Activated T-helper 2 cell treated with anti-CD3 and anti-CD28 coated beads, Interferon-gamma antibody, Interleukin-2, Interleukin-4, amounts not matched to agents 10 μg/mL and 5 μg/mL and 100 μg/mL, durations not matched to agents 14 hours and 24 hours and 36 hours (primary cell): ENCODE measurements around the gene PEX6. TPM values are rescaled to one million over a fixed set of nuclear protein-coding genes. Genes with fewer than 3 reads are reported as not detected.

ENCODE experiments used
- DNase-seq: peaks from one replicate; pipeline ENCODE4 v3.0.0; 2021; ENCODE audit warnings: low spot score
- H3K27ac Mint-ChIP-seq: one replicate; pipeline ENCODE4 v1.8.0; 2021; ENCODE audit warnings: mixed read lengths
- H3K27me3 Mint-ChIP-seq: one replicate; pipeline ENCODE4 v1.8.0; 2021; ENCODE audit warnings: low read depth, mixed read lengths
- H3K36me3 Mint-ChIP-seq: one replicate; pipeline ENCODE4 v1.8.0; 2021; ENCODE audit warnings: low read depth, mixed read lengths
- H3K4me1 Mint-ChIP-seq: one replicate; pipeline ENCODE4 v1.8.0; 2021; ENCODE audit warnings: low read depth, mixed read lengths
- H3K4me3 Mint-ChIP-seq: one replicate; pipeline ENCODE4 v1.8.0; 2021; ENCODE audit warnings: low read depth, mild to moderate bottlenecking, moderate library complexity, mixed read lengths
- H3K9me3 Mint-ChIP-seq: one replicate; pipeline ENCODE4 v1.8.0; 2021; ENCODE audit warnings: mixed read lengths
- intact Hi-C: fragments of 100-400 bp; cut with micrococcal nuclease; formaldehyde crosslinking; loops from one replicate; pipeline ENCODE4 v1.15.1; 2023
- total RNA-seq: library from RNA; stranded (reverse); gene quantifications from 2 replicates; pipeline ENCODE4 v1.2.3, GENCODE V29; 2022

PEX6 gene
- total RNA-seq, 1 donor from 2014 or later, result 26.0 TPM

DNA sequence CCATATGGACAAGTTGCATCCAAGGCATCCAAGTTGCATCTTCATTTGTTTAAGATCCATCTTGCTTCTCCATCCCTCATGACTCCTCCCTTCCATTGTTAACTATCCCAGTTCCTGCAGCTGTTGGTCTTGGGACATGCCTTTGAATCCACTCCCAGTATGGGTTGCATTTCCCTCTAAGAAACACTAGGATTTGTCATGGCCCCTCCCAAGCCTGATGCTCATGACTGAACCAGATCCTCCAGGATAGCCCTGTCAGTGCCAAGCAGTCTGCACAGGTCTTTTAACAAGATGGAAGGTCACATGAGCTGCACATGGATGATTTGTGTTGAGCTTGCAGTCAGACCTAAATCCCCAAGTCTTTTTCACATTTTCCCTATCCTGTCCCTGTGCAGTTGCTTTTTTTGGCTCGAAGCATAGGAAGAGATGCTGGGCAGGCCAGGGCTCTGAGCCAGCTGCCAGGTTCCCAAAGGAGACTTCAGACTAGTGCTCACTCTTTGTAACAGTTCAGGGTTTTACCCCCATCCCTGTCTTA, 9.6 kb upstream of the PEX6 start:
- DNase-seq, result no peak
- Mint-ChIP-seq H3K36me3 (peaks cover 47% of the 10 kb centered on the region), H3K4me1 (peaks cover 36% of the 10 kb centered on the region), H3K9me3 (no peaks in the 10 kb centered on the region), H3K27ac (no peak overlapping the region), H3K4me3 (no peak overlapping the region), H3K27me3 (no peaks in the 10 kb centered on the region)
- intact Hi-C loops, result no loop called here

DNA sequence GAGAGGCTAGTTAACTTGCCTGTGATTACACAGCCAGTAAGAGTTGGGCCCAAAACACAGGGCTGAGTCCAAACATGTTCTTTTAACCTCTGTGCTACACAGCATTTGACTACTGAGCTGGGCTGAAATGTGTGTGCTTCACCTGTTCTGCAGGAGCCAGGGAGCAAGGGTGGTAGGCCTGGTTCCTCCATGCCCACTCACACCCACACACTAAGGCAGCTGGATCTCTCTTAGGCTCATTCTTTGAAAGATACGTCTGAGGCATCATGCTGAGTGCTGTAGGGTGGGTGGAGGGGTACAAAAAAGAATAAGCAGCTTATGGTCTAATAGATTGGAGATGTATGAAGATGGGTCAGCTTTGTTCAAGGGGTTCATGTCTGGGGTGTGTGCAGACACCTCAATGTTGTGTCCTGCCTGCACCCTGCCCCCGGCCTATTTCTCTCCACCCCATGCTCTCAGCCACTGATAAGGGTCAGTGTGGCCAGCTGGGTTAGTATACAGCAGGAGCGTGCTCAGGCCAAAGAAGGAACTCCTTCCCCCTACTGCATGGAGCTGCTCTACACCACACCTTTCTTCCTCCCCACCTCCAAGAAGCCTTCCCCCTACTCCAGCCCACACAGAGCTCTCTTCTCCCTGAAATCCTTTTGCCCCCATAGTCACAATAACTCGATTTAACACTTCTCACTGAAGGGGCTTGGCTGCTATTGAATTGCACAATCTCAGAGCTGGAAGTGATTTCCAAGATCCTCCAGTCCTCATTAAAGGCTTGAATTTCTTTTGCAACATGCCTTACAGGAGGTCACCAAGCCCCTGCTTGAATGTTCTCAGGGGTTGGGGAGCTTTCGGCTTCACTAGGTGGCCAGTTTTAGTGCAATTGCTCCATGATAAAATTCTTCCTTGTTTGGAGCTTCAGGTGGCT, 8.8 kb upstream of the PEX6 start:
- Mint-ChIP-seq H3K27ac (peak overlapping the region; percentile 57), H3K4me3 (no peak overlapping the region), H3K27me3 (no peaks in the 10 kb centered on the region), H3K36me3 (peaks cover 45% of the 10 kb centered on the region), H3K4me1 (peaks cover 35% of the 10 kb centered on the region), H3K9me3 (no peaks in the 10 kb centered on the region)
- intact Hi-C loops, result no loop called here
- DNase-seq, result no peak

DNA sequence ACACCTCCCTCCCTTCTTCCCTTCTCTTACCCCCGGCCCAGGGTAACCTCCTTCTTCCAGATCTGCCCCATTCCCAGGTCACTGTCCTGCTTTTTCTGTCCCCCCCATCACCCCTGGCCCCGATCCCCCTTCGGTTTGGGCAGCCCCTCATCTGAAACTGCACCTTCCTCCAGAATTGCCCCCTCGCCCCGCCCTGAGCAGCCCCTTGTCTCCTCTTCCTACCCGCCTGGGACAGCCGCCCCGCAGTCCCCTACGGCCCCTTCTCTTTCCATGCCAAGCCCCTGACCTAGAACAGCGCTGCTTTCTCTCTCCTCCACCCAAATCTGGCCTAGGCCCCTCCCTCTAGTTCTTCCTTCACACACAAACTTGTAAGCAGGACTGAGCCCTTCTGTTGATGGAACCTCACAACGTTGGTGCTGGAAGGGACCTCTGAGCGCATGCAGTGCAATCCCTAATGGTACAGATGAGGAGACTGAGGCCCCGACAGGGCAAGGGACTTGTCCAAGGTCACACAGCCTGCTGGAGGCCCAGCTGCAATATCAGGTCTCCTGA, 6.0 kb upstream of the PEX6 start:
- Mint-ChIP-seq H3K27me3 (no peaks in the 10 kb centered on the region), H3K36me3 (peaks cover 30% of the 10 kb centered on the region), H3K4me3 (peak overlapping the region; percentile 95), H3K9me3 (no peaks in the 10 kb centered on the region), H3K27ac (peak overlapping the region; percentile 87), H3K4me1 (peaks cover 38% of the 10 kb centered on the region)
- no peak for DNase-seq
- intact Hi-C loops, result loop anchor here (2.0 kb wide), 1 partner anchor 186 kb away; the partner anchor contains the start of gene SRF

DNA sequence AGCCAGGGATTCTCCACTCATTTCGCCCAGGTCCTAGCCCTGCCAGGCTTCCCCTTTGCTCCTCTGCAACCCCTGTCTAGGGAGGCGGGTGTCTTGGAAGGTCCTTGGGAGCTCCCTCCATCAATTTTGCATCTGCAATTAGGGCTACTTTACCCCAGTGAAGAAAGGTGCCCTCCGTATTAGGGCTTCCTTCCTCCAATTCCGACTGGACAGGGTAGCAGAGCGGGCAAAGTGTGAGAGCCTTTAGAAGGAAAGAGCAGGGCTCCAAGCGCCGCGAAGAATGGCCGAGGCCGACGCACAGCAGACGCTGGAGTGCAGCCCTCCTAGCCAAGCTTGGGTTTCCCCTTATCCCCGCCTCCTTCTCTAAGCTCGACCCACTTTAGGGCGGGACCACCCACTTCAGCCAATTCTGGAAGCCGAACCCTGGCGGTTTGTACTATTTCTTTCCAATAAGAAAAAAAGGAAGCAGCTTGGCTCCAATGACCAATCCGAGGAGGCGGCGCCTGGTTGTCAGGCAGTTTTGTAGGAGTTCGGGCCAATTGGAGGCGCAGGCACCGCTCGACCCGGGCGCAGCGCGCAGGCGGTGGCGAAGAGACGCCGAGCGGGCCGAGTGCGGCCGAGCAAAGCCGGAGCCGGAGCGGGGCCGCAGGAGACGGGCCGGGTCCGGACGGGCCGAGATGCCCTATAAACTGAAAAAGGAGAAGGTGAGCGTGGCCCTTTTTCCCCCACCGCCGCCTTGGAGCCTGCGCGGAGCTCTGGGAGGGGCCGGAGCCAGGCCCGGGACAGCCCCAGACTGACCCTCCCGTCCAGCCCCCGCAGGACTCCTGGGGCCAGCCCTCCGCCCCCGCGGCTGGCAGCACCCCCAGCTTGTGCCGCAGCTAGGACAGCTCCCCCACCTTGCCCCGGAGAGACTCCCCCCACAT, 5.3 kb upstream of the PEX6 start, which contains the start of gene PPP2R5D:
PPP2R5D (plus strand) TSS at position 570 of the 923 bp plus-strand sequence; CDS start at position 678, 108 bp downstream.
- DNase-seq, result peak; percentile 98
- Mint-ChIP-seq H3K36me3 (peaks cover 22% of the 10 kb centered on the region), H3K27me3 (no peaks in the 10 kb centered on the region), H3K9me3 (no peaks in the 10 kb centered on the region), H3K4me1 (peaks cover 46% of the 10 kb centered on the region), H3K4me3 (peak within 1 kb of the TSS; percentile 95), H3K27ac (peak within 1 kb of the TSS; percentile 87)
- intact Hi-C loops, result loop anchor here (2.0 kb wide), 1 partner anchor 187 kb away; the partner anchor contains the start of gene SRF

DNA sequence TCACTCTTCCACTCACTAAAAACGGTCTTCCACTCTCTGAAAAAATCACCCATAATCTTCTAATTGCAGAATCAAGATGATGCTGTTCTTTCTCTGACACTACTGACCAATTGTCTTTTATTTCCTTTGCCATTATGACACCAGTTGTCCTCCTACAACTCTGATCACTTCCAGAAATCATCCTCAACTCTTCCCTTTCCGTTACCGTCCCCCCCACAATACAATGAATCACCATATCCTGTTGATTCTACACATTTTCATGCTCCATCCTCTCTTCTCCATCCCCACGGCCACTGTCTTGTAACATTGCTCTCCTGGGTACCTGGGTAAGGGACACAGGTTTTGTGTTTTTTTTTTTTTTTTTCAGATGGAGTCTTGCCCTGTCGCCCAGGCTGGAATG, 2.9 kb upstream of the PEX6 start:
- H3K36me3 Mint-ChIP-seq, result peaks cover 22% of the 10 kb centered on the region
- H3K27me3 Mint-ChIP-seq, result no peaks in the 10 kb centered on the region
- H3K27ac Mint-ChIP-seq, result peak overlapping the region; percentile 35
- peaks cover 40% of the 10 kb centered on the region for H3K4me1 Mint-ChIP-seq
- intact Hi-C loops, result no loop called here
- DNase-seq, result no peak
- H3K9me3 Mint-ChIP-seq, result no peaks in the 10 kb centered on the region
- H3K4me3 Mint-ChIP-seq, result no peak overlapping the region

DNA sequence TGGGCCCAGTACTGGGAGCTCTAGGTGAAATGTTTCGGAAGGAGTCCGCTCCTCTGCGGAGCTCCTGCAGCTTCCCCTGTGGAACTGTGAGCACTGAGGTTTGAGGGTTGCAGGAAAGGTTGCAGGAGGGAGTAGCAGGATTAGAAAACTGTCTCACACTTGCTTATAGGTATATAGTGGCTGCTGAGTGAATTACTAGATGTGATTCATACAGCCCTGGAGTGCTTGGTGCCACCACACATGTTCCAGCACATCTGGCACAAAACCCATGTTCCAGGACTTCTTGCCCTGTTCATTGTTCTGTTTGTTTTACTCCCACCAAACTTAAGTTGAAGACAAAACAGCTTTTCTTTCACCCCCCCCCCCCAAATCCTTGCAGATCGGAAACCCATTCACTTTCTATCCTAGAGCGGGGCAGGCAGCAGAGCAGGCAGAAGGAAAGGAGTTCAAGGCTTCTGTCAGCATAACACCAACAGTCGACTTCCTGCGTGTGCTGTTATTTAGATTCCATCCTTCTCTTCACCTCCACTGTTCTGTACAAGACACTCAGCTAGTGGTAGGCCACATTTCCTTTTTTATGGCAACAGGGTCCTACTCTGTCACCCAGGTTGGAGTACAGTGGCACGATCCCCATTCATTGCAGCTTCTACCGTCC, 669 bp upstream of the PEX6 start:
- no peaks in the 10 kb centered on the region for H3K27me3 Mint-ChIP-seq
- no peaks in the 10 kb centered on the region for H3K9me3 Mint-ChIP-seq
- peaks cover 31% of the 10 kb centered on the region for H3K4me1 Mint-ChIP-seq
- no peak for DNase-seq
- peaks cover 25% of the 10 kb centered on the region for H3K36me3 Mint-ChIP-seq
- H3K4me3 Mint-ChIP-seq, result peak overlapping the region; percentile 91
- H3K27ac Mint-ChIP-seq, result peak overlapping the region; percentile 99
- intact Hi-C loops, result loop anchor here (1.0 kb wide), 3 partner anchors 34 to 80 kb away; partner anchors contain the start of genes CNPY3, KLC4, MEA1 and MRPL2

DNA sequence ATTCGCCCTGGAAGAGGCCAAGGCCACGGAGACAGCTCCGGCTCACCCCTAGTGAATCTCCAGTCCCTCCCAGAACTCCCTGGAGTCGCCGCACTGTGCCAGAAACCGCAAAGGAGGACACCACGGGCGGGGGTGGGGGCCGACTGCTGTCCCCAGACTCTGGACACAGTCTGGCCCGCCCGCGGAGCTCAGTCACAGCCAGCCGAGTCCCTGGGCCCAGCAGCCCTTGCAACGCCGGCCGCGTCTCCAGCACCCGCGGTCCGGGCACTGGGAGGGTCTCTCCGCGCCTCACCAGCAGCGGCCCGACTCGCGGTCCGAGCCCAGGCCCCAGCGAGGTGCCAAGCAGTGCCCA, 518 bp downstream of the PEX6 start:
- Mint-ChIP-seq H3K27me3 (no peaks in the 10 kb centered on the region), H3K4me3 (peak overlapping the region; percentile 80), H3K27ac (peak overlapping the region; percentile 79), H3K4me1 (peaks cover 27% of the 10 kb centered on the region), H3K36me3 (peaks cover 31% of the 10 kb centered on the region), H3K9me3 (no peaks in the 10 kb centered on the region)
- no peak for DNase-seq
- intact Hi-C loops, result no loop called here

DNA sequence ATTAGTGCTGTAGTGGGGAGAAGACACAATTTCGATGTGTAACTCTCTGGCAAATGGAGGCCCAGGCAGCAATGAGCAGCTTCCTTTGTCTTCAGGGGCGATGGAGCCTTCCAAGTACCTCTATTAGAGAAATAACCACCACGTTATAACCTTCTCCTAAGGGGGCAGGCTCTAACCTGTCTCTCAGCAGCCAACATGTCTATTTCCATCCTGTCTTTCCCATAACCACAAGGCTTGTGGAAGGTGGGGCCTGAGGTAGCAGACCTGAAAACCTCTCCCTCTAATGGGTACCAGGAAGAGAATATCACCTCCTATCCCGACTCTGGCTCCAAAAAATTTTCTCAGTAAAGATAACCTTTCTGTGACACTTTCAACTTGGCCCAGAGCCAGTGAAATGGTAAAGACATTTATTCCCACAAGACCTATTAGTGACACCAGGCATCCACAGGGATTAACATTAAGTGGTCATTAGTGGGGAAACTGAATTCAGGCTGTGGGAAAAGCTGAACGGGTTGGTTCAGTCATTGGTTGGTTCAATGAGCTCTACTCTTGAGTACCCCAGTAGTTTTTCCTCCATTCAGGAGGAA, 4.0 kb downstream of the PEX6 start:
- no peak for DNase-seq
- Mint-ChIP-seq H3K36me3 (peaks cover 42% of the 10 kb centered on the region), H3K27ac (peak overlapping the region; percentile 17), H3K4me1 (peaks cover 29% of the 10 kb centered on the region), H3K4me3 (no peak overlapping the region), H3K9me3 (no peaks in the 10 kb centered on the region), H3K27me3 (no peaks in the 10 kb centered on the region)
- intact Hi-C loops, result no loop called here

DNA sequence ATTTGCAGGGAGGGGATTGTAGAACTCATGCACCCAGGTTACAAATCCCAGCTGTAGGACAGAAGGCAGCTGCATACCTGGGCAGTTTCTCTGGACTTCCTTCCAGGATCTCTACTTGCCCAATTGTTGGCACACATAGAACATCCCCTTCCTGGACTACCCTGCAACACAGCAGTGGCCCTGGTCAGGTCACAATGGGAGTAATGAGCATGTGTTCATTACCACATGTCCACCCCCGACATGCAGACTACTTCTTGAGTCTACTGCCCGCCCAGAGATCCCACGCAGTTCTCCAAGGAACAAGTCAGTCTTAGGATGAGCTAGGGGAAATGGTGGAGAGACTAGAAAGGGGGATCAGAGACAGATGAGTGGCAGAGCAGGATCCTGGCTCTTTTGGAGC, 5.1 kb downstream of the PEX6 start:
- DNase-seq, result no peak
- Mint-ChIP-seq H3K9me3 (no peaks in the 10 kb centered on the region), H3K4me1 (peaks cover 19% of the 10 kb centered on the region), H3K27ac (peak overlapping the region; percentile 62), H3K4me3 (no peak overlapping the region), H3K36me3 (peaks cover 43% of the 10 kb centered on the region), H3K27me3 (no peaks in the 10 kb centered on the region)
- intact Hi-C loops, result no loop called here

DNA sequence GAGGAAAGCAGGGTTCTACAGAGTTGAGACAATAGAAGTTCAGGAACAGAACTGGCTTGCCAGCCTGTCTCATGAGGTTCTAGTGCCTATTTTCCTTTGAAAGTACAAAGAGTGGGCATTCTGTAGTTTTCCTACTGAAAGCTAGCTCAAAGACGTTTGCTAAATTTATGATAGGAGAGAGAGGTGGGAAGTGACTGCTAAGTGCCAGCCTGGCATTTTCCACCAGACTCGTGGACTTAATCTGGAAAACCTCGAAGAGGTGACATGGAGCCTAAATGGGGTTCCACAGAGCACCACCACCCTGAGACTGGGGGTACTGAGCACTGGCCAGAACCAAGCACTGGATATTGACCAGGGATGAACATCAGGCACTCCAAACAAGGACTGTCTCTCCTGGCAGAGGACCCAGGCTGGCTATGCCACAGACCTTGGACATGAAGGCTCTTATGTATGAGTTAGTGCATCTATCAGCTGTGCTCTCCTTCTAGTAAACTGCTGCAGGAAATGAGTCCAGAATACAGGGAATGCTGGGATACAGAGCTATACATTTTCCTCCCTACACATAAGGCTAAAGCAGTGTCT, 7.1 kb downstream of the PEX6 start:
- H3K27ac Mint-ChIP-seq, result peak overlapping the region; percentile 70
- no peaks in the 10 kb centered on the region for H3K9me3 Mint-ChIP-seq
- H3K4me1 Mint-ChIP-seq, result peaks cover 13% of the 10 kb centered on the region
- intact Hi-C loops, result no loop called here
- no peak overlapping the region for H3K4me3 Mint-ChIP-seq
- peaks cover 37% of the 10 kb centered on the region for H3K36me3 Mint-ChIP-seq
- no peak for DNase-seq
- no peaks in the 10 kb centered on the region for H3K27me3 Mint-ChIP-seq

DNA sequence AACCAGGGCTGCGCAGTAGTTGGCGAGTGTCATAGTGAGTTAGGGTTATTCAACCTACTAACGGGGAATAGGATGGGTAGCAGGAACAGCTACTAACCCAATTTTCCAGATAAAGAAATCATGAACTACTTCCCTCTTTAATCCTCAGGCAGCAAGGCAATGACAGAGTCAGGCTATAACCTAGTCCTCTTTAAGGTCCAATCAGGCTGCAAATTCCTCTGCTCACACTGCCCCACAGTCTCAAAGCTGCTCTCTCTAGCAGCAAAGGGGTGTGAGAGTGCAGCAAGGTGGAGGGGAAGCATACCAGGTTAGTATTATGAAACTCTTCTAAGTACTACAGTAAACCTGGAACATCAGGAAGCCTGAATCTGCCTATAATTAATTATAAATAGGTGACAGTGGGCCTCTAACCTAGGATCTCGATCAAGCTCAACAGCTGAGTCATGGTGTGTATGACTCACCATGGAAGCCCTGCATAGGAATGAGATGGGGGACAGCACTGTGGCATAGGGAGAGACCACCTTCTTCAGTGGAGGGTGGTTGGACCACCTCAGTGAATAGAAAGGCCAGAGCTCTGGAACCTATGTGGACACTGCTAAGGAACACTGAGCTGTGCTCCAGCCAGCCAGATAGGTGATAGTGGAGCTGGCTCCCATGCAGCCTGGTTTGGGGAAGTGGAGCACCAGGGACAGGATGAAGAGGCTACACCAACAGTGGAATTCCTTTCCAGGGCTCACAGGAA, 7.9 kb downstream of the PEX6 start:
- Mint-ChIP-seq H3K36me3 (peaks cover 30% of the 10 kb centered on the region), H3K27ac (peak overlapping the region; percentile 12), H3K4me3 (no peak overlapping the region), H3K27me3 (no peaks in the 10 kb centered on the region), H3K9me3 (no peaks in the 10 kb centered on the region), H3K4me1 (peaks cover 10% of the 10 kb centered on the region)
- intact Hi-C loops, result no loop called here
- DNase-seq, result no peak
